Stimulated activated CD4-positive, alpha-beta T cell treated with anti-CD3 and anti-CD28 coated beads, Interleukin-1b, Interleukin-23, amount 100 ng/mL, for 1 hour (primary cell): ENCODE results near the gene RHOT2.

ENCODE experiments used
- DNase-seq, 2 donors: peaks; one replicate each; pipeline ENCODE4 v3.0.0-alpha.2; 2020; ENCODE audit warnings: low read depth in 2 of 2

The RHOT2 gene

DNA sequence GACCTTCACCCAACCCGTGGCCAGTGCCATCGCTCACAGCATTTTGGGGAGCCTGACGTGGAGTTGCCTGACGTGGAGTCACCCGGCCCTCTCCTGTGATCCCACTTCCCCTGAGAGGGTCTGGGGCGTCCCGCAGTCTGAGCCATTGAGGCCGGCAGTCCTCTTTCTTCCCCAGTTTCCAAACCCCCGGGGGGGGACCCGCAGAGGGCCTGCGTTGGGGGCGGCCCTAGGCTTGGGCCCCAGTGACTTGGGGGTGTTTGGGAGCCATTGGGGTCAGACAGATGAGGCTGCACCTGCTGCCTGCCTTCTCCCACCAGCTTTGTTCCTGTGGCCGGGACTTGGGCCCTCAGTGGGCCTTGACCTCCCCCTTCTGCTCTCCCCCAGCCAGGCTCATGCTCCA lies 1.7 kb downstream of the RHOT2 start:
- DNase-seq: no peak

DNA sequence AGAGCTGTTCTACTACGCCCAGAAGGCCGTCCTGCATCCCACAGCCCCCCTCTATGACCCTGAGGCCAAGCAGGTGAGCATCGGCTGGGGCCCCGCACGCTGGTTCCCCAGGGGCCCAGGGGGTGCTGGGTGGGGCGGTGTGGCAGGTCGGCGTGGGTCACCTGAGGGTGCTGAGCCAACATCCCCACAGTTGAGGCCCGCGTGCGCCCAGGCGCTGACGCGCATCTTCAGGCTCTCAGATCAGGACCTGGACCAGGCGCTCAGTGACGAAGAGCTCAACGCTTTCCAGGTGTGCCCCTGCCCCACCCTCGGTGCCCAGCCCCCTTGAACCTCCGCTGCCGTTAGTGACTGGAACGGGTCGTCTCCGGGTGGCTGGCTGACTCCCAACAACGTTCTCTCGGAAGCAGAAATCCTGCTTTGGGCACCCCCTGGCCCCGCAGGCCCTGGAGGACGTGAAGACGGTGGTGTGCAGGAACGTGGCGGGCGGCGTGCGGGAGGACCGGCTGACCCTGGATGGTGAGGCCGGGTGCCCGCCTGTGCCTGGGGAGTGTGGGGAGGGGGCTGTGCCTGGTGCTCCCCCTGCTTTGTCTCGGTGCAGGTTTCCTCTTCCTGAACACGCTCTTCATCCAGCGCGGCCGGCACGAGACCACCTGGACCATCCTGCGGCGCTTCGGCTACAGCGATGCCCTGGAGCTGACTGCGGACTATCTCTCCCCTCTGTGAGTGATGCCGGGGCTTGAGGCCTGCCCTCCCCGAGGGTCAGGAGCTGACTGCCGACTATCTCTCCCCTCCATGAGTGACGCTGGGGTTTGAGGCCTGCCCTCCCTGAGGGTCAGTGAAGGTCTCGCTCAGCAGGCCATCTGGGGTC lies 2.8 kb downstream of the RHOT2 start:
- DNase-seq: no peak

- DNase-seq: no peak
Measured at GRCh38 chr16:671353-672131, 3.6 kb downstream of the RHOT2 start.

- no peak for DNase-seq
Measured at GRCh38 chr16:672371-672770, 4.4 kb downstream of the RHOT2 start.

- no peak for DNase-seq
Measured at GRCh38 chr16:672851-673250, 4.9 kb downstream of the RHOT2 start.

GRCh38 chr16:673399-673991 lies 5.6 kb downstream of the RHOT2 start:
- no peak for DNase-seq

GRCh38 chr16:674214-674881 lies 6.4 kb downstream of the RHOT2 start:
- no peak for DNase-seq

GRCh38 chr16:674968-675883 lies 7.3 kb downstream of the RHOT2 start, which contains the start of gene RHBDL1:
Gene RHBDL1, plus strand, starts transcription at chr16:675671. Its CDS starts 120 bp downstream, at chr16:675791.
- no peak for DNase-seq

GRCh38 chr16:675884-676564 lies 8.1 kb downstream of the RHOT2 start:
- DNase-seq: no peak

DNA sequence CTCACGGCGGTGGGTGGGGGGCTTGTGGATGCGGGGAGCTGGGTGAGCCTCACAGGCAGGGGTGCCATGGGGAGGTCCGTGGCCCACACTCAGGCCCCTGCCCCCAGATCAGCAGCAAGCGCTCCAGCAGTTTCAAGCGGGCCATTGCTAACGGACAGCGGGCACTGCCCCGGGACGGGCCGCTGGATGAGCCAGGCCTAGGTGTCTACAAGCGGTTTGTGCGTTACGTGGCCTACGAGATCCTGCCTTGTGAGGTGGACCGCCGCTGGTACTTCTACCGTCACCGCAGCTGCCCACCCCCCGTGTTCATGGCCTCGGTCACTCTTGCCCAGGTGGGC lies 8.6 kb downstream of the RHOT2 start:
- no peak for DNase-seq

DNA sequence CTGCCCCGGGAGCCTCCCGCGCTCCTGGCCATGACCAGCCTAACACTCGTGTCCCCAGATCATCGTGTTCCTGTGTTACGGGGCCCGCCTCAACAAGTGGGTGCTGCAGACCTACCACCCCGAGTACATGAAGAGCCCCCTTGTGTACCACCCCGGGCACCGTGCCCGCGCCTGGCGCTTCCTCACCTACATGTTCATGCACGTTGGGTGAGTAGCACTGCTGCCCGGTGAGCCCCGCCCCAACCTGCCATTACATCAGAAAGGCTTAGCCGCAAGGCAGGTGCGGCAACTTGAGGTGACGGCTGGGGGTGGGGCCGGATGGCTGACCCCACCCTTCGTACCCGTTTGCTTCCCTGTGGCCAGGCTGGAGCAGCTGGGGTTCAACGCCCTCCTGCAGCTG lies 9.0 kb downstream of the RHOT2 start:
- no peak for DNase-seq

DNA sequence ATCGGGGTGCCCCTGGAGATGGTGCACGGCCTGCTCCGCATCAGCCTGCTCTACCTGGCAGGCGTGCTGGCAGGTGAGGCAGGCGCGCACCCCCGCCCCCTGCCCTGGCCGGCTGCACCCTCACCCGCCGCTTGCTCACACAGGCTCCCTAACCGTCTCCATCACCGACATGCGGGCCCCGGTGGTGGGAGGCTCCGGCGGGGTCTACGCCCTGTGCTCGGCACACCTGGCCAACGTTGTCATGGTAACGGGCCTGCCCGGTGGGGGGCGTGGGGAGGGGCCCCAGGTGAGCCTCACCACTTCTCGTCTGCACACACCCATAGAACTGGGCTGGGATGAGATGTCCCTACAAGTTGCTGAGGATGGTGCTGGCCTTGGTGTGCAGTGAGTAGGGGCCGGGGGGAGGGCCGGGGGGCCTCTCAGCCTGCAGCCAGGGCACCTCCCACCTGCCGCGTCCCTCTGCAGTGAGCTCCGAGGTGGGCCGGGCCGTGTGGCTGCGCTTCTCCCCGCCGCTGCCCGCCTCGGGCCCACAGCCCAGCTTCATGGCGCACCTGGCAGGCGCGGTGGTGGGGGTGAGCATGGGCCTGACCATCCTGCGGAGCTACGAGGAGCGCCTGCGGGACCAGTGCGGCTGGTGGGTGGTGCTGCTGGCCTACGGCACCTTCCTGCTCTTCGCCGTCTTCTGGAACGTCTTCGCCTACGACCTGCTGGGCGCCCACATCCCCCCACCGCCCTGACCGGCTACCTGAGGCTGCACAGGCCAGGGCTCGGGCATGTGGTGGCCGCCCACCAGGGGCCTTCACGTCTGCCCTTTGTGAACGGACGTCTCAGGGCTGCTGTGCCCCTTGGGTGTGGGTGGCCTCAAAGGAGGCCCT lies 9.6 kb downstream of the RHOT2 start:
- no peak for DNase-seq

- no peak for DNase-seq
Measured at GRCh38 chr16:678209-678857, 10.4 kb downstream of the RHOT2 start.

DNA sequence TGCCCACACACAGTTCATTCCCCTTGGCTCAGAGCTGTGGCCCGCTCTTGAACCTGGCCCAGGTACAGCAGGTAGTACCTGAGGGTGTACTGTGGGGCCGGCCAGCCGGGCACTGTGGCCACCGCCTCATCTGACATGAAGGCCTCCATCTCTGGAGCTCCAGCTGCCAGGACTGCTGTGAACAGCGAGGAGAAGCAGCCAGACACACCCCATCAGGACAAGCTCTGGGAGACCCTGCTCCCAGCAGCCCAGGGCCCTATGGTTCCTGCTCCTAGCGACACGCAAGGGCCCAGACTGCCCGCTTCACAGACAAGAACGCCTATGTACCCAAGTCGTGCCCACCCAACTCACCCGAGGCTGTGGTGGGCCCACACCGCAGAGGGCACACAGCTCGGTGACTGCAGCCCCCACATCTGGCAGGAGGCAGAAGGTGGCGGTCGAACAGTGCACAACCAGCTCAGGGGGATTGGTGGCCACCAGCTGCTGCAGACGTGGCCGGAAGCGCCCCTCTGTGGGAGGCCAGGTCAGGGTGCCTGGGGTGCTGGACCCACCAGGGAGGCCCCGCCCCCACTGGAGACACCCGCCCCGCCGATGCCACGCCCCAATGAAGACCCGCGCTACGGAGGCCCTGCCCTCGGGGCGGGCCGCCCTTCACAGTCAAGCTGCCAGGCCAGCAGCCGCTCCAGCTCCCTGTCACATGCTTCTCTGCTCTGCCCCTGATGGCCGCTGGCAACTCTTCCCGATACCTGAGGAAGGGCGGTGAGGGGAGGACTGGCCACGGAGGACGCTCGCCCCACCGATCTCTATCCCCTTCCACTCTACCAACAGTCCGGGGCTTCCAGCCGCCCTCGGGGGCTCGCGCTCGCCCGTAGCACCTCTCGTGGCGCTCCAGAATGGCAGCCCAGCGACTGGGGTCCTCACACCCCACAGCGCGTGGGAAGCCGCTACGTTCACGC lies 11.2 kb downstream of the RHOT2 start:
- DNase-seq: no peak

DNA sequence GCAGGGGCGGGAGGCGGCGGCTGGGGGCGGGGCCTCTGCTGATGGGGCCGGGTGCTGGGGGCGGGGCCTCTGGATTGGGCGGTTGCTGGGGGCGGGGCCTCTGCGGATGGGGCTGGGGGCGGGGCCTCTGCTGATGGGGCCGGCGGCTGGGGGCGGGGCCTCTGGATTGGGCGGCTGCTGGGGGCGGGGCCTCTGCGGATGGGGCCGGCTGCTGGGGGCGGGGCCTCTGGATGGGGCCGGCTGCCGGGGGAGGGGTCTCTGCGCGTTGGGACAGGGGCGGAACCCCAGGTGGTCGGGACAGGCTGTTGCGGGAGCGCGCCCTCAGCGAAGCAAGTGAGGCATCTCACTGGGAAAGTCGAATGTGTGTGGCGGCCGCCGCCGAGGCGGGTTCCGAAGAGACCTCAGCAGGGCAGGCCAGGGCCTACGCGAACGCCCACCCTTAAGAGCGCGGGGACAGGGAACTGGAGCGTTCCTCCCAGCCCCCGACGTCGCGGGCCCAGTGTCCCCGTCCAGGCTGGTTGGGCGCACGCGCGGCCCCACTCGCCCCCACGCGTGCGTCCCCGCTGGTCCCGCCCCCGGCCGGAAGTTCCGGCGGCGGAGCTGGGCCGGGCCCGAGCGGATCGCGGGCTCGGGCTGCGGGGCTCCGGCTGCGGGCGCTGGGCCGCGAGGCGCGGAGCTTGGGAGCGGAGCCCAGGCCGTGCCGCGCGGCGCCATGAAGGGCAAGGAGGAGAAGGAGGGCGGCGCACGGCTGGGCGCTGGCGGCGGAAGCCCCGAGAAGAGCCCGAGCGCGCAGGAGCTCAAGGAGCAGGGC lies 12.1 kb downstream of the RHOT2 start, which contains the start of gene STUB1:
STUB1 (plus strand) TSS at position 597 of the 811 bp plus-strand sequence; CDS start at position 713, 116 bp downstream.
- peak; percentile 67 to 89 for DNase-seq

- DNase-seq: no peak
Measured at GRCh38 chr16:680625-680945, 12.7 kb downstream of the RHOT2 start.
